HG02610 (cell line): ENCODE measurements around the gene TMEM59.
A peak's percentile ranks its signal among the peaks of the same experiment; 100 is the strongest.
"Not testable (repeated sequence)": the region's sequence is repeated elsewhere in the genome, so short reads cannot be mapped to it uniquely, and the experiment has no call there.

Source experiments
- ATAC-seq: cut with Tn5 transposase; IDR thresholded peaks from one replicate; pipeline ENCODE4 v1.9.1; 2021; ENCODE audit warnings: mild to moderate bottlenecking, moderate library complexity; ENCODE audit not compliant: unreplicated experiment

Gene TMEM59

GRCh38 chr1:54053745-54054437 is 887 bp upstream of the TMEM59 start:
- ATAC-seq = no peak

DNA sequence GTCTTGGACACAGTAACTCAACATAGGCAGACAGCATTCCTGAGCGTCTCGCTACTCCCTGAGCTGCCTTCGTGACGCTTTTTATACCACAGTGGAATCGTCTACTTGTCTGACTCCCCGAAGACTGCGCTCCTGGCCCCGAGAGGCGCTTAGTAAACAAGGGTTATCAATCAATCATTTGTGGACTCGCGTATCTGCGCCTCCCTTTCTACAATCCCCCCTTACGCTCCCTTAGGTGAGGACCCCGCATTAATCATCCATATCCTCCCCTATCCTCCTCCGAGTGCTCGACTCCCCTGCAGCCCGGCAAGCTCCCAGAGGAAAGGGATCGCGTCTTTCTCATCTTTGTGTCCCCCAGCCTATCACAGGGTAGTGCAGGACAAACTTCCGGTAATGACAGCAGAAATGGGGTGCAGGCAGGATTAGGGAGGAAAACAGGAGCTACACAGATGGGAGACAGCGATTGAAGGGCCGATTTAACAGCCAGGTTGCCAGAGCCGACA is 522 bp downstream of the TMEM59 start:
- ATAC-seq = peak; percentile 12

DNA sequence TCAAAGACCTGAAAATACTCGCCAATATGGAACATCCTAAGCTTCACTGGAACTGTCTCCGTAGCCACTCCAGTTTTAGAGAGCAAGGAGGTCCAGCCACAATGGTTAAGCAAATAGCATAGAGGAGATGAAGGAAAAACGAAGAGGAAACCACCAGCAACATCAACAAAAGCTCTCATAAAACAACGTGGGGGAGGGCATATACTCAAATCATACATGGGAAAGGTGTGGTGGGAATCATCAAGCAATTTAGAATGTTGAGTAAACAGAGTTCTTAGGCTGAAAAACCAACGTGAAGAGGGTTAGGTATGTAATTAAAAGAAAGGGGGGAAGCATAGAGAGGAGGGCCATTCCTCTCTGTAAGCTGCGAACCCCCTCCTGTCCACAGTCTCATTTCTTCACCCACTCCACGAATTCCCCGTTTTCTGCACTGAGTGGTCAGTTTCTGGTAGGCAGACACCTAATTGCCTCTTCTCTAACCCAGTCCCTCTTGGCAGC is 1.0 kb downstream of the TMEM59 start:
- no peak for ATAC-seq

GRCh38 chr1:54050435-54050834 is 2.6 kb downstream of the TMEM59 start:
- not testable (repeated sequence) for ATAC-seq

- no peak for ATAC-seq
These were observed 5.4 kb downstream of the TMEM59 start for GRCh38 chr1:54047384-54048305.

DNA sequence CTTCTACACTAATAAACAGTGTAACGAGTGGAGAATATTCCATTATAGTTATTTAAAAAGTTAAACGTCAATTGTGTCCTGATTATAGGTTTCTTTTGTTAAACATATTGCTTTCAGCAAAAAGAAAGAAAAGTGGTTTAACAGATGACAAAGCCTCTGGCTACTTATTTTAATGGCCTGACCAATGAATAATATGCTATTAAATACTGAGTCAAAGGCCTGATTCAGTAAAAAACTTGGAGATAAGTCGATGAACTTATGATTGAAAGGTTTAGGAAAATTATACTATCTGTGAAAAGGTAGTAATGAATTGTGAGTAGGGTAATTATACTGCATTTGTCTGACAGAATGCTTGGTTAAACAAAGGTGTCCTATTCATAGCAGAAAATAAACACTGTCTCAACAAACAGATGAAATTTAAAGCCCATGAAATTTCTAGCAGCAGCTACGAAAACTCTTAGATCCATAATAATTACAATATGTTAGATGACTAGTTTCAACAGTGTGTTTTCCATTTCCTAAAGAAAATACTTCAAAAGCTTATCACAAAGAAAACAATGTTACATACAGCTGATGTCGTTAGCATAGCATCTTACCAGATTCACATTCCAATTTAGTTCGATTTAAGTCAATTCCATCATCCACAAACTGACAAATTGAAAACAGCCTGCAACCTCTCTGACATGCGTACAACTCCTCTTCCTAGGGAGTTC is 6.2 kb downstream of the TMEM59 start:
- ATAC-seq = no peak

DNA sequence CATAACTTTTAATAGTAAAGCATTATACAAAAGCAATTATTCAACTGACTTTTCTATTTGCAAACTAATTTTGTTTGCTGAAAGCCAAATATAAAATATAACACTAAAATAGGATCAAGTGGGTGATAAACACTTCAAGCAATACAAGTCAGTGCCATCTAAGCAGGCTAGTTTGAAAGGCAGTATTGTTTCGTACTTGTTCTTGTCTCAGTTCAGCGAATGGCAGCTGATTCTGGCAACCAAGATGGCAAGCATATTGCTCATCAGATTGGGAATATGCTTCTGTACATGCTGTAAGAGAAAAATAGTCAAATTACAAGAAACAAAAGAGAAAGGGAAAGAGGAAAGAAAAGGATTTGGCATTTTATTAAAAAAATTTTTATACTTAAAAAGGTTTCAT is 7.5 kb downstream of the TMEM59 start:
- ATAC-seq = no peak

- ATAC-seq = no peak
These were observed 11.2 kb downstream of the TMEM59 start for GRCh38 chr1:54041806-54042205.

- no peak for ATAC-seq
These were observed 15.5 kb downstream of the TMEM59 start for GRCh38 chr1:54037476-54037875.

- ATAC-seq = no peak
These were observed 24.4 kb downstream of the TMEM59 start for GRCh38 chr1:54028306-54029251.

GRCh38 chr1:54027848-54028247 is 25.2 kb downstream of the TMEM59 start:
- no peak for ATAC-seq

DNA sequence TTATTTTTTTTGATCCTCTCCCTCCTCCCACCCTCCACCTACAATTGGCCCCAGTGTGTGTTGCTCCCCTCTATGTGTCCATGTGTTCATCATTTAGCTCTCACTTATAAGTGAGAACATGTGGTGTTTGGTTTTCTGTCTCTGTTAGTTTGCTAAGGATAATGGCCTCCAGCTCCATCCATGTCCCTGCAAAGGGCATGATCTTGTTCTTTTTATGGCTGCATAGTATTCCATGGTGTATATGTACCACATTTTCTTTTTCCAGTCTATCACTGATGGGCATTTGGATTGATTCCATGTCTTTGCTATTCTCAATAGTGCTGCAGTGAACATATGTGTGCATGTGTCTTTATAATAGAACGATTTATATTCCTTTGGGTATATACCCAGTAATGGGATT is 28.2 kb downstream of the TMEM59 start:
- ATAC-seq = not testable (repeated sequence)

DNA sequence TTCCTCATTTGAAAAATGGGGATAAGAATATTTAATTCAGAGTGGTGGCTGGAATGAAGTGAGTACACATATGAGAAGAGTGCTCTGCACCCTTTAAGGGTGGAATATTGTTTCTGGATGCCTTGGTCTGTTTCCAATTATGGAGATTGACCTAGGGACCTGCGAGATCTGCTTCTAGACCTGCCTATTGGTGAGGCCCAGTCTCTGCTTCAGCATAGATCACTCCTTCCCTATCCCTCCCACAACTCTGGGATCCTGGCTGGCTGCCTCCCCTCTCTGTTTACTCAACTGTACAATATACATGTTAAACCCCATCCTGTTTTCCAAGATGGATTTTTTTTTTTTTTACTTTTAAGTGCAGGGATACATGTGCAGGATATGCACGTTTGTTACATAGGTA is 28.6 kb downstream of the TMEM59 start:
- ATAC-seq = no peak

GRCh38 chr1:54019562-54020176 is 33.3 kb downstream of the TMEM59 start:
- not testable (repeated sequence) for ATAC-seq

- no peak for ATAC-seq
These were observed 34.4 kb downstream of the TMEM59 start for GRCh38 chr1:54018635-54019034.

DNA sequence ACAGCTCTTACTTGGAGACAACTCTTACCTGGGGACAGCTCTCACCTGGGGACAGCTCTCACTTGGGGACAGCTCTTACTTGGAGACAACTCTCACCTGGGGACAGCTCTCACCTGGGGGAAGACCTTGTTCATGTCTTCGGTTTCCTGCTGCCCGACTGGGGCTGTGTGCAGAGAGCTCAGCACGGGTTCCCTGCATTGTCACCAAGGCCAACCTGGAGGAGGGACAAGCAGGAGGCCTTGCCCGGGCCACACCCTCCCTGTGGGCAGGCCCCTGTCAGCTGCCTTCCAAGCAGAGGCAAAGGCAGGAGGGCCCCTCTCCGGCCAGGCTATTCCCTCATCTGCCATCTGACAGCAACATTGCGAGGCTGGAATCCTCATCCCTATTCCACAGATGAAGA is 35.0 kb downstream of the TMEM59 start, which contains the start of gene LDLRAD1:
Gene LDLRAD1, minus strand, starts transcription at position 208 of the 400 bp plus-strand sequence. Its CDS starts 74 bp downstream, at position 134.
- no peak for ATAC-seq

- ATAC-seq = no peak
These were observed 36.4 kb downstream of the TMEM59 start for GRCh38 chr1:54016343-54017282.

DNA sequence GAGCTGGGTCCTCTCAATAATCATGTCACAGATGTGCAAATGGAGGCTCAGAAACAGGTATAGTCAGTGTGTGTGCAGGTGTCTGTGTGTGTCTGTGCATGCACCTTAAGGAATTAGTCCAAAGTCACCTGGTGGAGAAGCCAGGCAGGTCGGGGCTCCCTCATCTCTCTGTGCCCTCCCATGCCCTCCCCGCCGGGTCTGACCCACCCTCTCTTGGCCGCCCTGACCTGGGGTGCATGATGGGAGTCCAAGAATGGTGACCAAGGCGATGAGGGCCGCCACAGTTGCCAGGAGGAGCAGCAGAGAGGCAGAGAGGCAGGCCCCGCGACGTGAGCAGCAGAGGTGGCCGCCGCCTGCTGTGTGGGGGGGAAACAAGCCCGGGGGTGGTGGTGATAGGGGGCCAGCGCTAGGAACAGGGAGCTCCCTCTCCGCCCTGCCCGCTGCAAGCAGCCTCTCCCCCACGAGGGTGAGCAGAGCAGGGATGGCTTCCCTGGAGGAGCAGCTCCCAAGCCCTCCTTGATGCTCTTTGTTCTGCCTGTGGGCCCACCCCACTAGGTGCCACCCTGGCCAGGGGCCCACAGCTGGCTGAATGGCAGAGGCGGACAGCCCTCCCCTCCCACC is 38.9 kb downstream of the TMEM59 start:
- ATAC-seq = no peak
